Hematopoietic multipotent progenitor cell treated with erythropoietin and hydrocortisone succinate and interleukin-3 and kit ligand, for 6 days (in vitro differentiated cells): ENCODE measurements around the gene ZSWIM3.
A peak's percentile ranks its signal among the peaks of the same experiment; 100 is the strongest.
"Not testable (repeated sequence)": the region's sequence is repeated elsewhere in the genome, so short reads cannot be mapped to it uniquely, and the experiment has no call there.

Experiments
- DNase-seq: peaks from one replicate; pipeline ENCODE4 v3.0.0-alpha.2; 2015

Gene ZSWIM3

GRCh38 chr20:45857114-45857881 lies at the start of gene ZSWIM3, which contains the start of gene ACOT8:
ZSWIM3 (plus strand) TSS chr20:45857614; CDS start chr20:45857826, 212 bp downstream.
ACOT8 (minus strand) TSS chr20:45857392; CDS start chr20:45857315, 77 bp downstream.
- DNase-seq = peak; percentile 100

GRCh38 chr20:45810191-45810970 lies 47.0 kb upstream of the ZSWIM3 start:
- peak; percentile 79 for DNase-seq

GRCh38 chr20:45812157-45813005 lies 45.0 kb upstream of the ZSWIM3 start, which contains the start of gene UBE2C:
UBE2C (plus strand) TSS chr20:45812644; CDS start chr20:45812696, 52 bp downstream.
- peak; percentile 99 for DNase-seq

DNA sequence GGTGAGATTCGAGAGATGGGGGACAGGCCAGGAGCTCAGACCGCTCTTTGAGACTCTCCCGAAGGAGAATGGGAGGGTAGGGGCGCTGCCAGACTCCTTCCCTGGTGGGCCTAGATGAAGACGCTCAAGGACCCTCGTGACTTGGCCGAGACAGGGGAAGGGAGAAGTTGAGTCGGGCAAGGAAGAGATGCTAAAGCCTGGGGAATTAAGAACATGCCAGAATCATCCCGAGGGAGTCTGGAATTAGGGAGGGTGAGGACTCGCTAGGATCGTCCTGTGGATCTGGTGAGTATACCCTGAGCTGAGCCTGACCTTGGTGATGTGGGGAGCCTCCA lies 44.4 kb upstream of the ZSWIM3 start:
- DNase-seq = no peak

- no peak for DNase-seq
These were observed 43.9 kb upstream of the ZSWIM3 start for GRCh38 chr20:45813489-45813888.

DNA sequence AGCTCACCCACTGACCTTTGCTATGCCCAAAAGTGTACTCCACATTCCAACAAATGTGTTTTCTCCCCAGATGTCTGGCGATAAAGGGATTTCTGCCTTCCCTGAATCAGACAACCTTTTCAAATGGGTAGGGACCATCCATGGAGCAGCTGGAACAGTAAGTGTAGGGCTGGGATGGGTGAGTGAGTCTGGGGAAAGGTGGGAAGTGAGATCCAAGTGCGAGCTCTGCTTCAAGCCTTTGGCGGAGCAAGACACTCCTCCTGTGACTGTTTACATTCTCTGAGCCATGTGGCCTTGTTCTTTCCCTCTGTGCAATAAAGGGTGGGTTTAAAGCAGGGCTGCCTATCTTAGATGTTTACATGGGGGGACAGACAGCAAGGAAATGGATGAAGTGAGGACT lies 43.1 kb upstream of the ZSWIM3 start:
- DNase-seq = no peak

GRCh38 chr20:45816951-45817350 lies 40.5 kb upstream of the ZSWIM3 start:
- DNase-seq = no peak

GRCh38 chr20:45817376-45818194 lies 39.8 kb upstream of the ZSWIM3 start:
- DNase-seq = no peak

DNA sequence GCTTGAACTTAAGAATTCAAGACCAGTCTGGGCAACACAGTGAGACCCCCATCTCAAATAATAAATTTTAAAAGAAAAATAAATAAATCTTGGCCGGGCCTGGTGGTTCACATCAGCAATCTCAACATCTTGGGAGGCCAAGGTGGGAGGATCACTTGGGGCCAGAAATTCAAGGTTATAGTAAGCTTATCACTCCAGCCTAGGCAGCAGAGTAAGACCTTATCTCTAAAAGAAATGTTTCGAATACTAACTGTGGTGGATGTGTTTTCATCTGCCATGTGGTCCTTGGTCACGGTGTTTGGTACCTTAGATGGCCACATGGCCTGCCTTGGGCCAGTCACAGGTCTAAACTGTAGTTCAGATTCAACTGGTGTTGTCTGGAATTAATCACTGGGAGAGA lies 39.2 kb upstream of the ZSWIM3 start:
- no peak for DNase-seq

DNA sequence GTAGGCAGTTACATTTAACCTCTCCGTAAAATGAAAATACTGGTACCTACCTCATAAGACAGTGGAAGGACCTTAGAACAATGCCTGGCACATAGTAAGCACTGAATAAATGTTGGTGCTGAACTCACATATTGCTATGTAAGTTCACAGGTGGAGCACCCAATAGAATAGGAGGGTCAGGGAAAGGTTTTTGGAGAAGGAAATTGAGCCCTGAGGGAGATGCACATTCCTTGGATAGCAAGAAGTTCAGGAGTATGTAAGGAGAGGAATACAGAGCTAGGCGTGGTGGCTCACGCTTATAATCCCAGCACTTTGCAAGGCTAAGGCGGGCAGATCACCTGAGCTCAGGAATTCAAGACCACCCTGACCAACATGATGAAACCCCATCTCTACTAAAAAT lies 37.9 kb upstream of the ZSWIM3 start:
- DNase-seq = no peak

DNA sequence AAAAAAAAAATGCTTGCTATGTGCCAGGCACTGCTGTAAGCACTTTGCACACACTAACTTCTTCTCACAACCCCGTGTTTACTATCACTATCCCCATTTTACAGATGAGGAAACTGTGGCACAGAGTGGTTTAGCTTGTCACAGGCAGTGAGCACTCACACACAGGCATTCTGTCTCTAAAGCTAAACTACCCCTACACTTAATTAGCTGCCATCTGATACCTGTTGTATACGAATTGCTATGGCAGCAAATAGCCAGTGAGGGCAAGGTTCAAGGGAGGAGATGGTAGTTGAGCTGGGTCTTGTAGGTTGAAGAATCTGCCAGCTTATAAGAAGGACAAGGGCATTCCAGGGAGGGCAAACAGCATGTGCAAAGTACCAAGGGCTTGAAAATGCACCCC lies 35.5 kb upstream of the ZSWIM3 start:
- no peak for DNase-seq

- peak; percentile 49 for DNase-seq
These were observed 34.6 kb upstream of the ZSWIM3 start for GRCh38 chr20:45822857-45823256.

- DNase-seq = peak; percentile 80
These were observed 33.2 kb upstream of the ZSWIM3 start for GRCh38 chr20:45823949-45824835.

- no peak for DNase-seq
These were observed 30.9 kb upstream of the ZSWIM3 start for GRCh38 chr20:45826381-45827019.

GRCh38 chr20:45827030-45827652 lies 30.3 kb upstream of the ZSWIM3 start, which contains the start of gene TNNC2:
TNNC2 (minus strand) TSS chr20:45827312; CDS start chr20:45827248, 64 bp downstream.
- DNase-seq = no peak

- no peak for DNase-seq
These were observed 29.7 kb upstream of the ZSWIM3 start for GRCh38 chr20:45827712-45828111.

DNA sequence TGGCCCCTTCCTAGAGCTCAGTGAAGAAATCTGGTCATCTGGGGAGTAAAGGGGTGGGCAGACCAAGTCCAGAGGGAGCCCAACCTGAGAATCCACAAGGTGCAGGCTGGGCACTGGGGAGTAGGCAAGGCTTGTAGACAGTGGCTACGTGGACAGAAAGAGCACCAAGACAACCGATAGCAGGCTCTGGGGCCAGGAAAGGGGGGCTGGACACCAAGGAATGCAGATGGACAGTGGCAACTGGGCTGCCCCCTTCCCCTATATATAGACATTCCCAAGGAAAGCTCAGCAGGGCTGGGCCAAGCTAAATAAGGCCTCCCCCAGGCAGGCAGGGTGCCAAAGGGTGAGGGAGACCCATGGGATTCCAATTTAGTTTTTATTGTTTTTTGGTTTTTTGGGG lies 28.8 kb upstream of the ZSWIM3 start:
- DNase-seq = no peak

GRCh38 chr20:45829673-45830106 lies 27.7 kb upstream of the ZSWIM3 start:
- not testable (repeated sequence) for DNase-seq

GRCh38 chr20:45832619-45833018 lies 24.8 kb upstream of the ZSWIM3 start:
- peak; percentile 40 for DNase-seq
